Ovary (tissue), 9 donors: ENCODE measurements around the gene HSPA8. TPM values are rescaled to one million over a fixed set of nuclear protein-coding genes. Genes with fewer than 3 reads are reported as not detected.

Experiments
- DNase-seq, 5 donors: peaks; one replicate each; pipeline ENCODE4 v3.0.0-alpha.2; 2019 to 2020
- H3K27ac ChIP-seq, 2 donors: fragments of 200-600 bp; one replicate each; pipeline versions ENCODE4 v1.5.1 to v1.8.0; 2019 to 2022
- H3K27me3 ChIP-seq: fragments of 200-600 bp; one replicate; pipeline ENCODE4 v1.8.0; 2022
- H3K36me3 ChIP-seq: fragments of 200-600 bp; sonication (generic); one replicate; pipeline ENCODE4 v1.5.1; 2019
- H3K4me1 ChIP-seq: one replicate; pipeline ENCODE4 v1.8.1; 2013; ENCODE audit warnings: mild to moderate bottlenecking, moderate library complexity; ENCODE audit not compliant: insufficient read depth
- H3K4me3 ChIP-seq: fragments of 200-600 bp; sonication (generic); one replicate; pipeline ENCODE4 v1.5.1; 2017
- H3K9me3 ChIP-seq, 2 donors: fragments of 200-600 bp in 1 of 2; sonication (generic) in 1 of 2; one replicate each; pipeline versions ENCODE4 v1.5.1 to v1.8.1; 2013 to 2019; ENCODE audit warnings: mild to moderate bottlenecking in 1 of 2, moderate library complexity in 1 of 2
- EP300 ChIP-seq: sonication (generic); formaldehyde crosslinking; IDR thresholded peaks from one replicate; pipeline ENCODE4 v1.6.1; 2017; ENCODE audit warnings: antibody characterized with exemption
- POLR2A ChIP-seq: fragments of 450-650 bp; IDR thresholded peaks from one replicate; pipeline ENCODE4 v1.6.1; 2017; ENCODE audit warnings: antibody characterized with exemption, mild to moderate bottlenecking, moderate library complexity
- WGBS, 3 donors: extraction: QIAGEN DNeasy Blood & Tissue Kit in 1 of 3; methylation state at CpG; one replicate each; pipeline versions ENCODE4 v1.1.5 to v1.1.7; 2013 to 2017; 5-methylcytosine and 5-hydroxymethylcytosine counted together
- intact Hi-C, 4 donors: fragments of 100-400 bp; cut with DNase I; formaldehyde crosslinking; loops; one replicate each; pipeline versions ENCODE4 v1.11.0 to v1.15.1; 2022 to 2023
- polyA plus RNA-seq, 2 donors: library from polyadenylated mRNA; stranded (reverse); fragments of 200-250 nt in 1 of 2; fragments of 350-450 nt in 1 of 2; fragmentation: Illumina TruSeq in 1 of 2; extraction: RNeasy Lipid Tissue Mini Kit (QIAGEN cat#74804) in 1 of 2; gene quantifications; one replicate each; pipeline ENCODE4 v1.2.3, GENCODE V29; 2013 to 2014
- total RNA-seq, 7 donors: library from RNA; depleted of rRNA in 2 of 7; stranded (reverse); fragments of >200 nt in 2 of 7; fragmentation: NEBNext Ultra II Directional in 3 of 7; extraction: Animal tissue kit (Norgen Biotek cat#: 25700) in 3 of 7; gene quantifications; one replicate each; pipeline versions ENCODE4 v1.1.0 to v1.2.4, GENCODE V29; 2016 to 2023
- TF ChIP-seq, protein P1 (sequence below), 3 donors: fragments of 450-650 bp in 2 of 3; fragments of 200-600 bp in 1 of 3; IDR thresholded peaks; one replicate each; pipeline versions ENCODE4 v1.5.1 to v1.8.0; 2016 to 2022; ENCODE audit warnings: antibody characterized with exemption in 3 of 3, mild to moderate bottlenecking in 1 of 3
- donor health status: DM: no; HTN: no; CAD: no; lungs with moderate emphysema.
- donor health status: DM: no; HTN: no; CAD: no.
- donor health status: Bipolar disorder and iron deficiency.
- donor health status: DM: yes; HTN: yes; CAD: no.
- donor health status: DM: no; HTN: no; CAD: no.
- donor health status: DM: yes; HTN: yes; CAD: no.

Gene HSPA8
- total and polyA plus RNA-seq, 9 donors: 289 to 1,795 (median 747) TPM

GRCh38 chr11:123057661-123058305 is 4.2 kb downstream of the HSPA8 start:
- DNase-seq: no peak
- H3K4me1 ChIP-seq: peaks cover 4% of the 10 kb centered on the region
- H3K27ac ChIP-seq: no peak overlapping the region
- TF ChIP-seq, protein P1, sequence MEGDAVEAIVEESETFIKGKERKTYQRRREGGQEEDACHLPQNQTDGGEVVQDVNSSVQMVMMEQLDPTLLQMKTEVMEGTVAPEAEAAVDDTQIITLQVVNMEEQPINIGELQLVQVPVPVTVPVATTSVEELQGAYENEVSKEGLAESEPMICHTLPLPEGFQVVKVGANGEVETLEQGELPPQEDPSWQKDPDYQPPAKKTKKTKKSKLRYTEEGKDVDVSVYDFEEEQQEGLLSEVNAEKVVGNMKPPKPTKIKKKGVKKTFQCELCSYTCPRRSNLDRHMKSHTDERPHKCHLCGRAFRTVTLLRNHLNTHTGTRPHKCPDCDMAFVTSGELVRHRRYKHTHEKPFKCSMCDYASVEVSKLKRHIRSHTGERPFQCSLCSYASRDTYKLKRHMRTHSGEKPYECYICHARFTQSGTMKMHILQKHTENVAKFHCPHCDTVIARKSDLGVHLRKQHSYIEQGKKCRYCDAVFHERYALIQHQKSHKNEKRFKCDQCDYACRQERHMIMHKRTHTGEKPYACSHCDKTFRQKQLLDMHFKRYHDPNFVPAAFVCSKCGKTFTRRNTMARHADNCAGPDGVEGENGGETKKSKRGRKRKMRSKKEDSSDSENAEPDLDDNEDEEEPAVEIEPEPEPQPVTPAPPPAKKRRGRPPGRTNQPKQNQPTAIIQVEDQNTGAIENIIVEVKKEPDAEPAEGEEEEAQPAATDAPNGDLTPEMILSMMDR (IDR thresholded peaks at IDR 0.05): no peak
- TF ChIP-seq EP300: no peak
- TF ChIP-seq POLR2A: no peak
- H3K27me3 ChIP-seq: no peaks in the 10 kb centered on the region
- intact Hi-C loops: loop anchor here in 1 of 4 donors (10.0 kb wide), 1 partner anchor 193 kb away; no protein-coding TSS in a partner anchor
- no peaks in the 10 kb centered on the region for H3K36me3 ChIP-seq
- no peaks in the 10 kb centered on the region for H3K9me3 ChIP-seq
- H3K4me3 ChIP-seq: no peak overlapping the region
- 60 to 71% (median 71%) methylated on average over 5 of the region's 5 CpGs for WGBS, 3 donors

DNA sequence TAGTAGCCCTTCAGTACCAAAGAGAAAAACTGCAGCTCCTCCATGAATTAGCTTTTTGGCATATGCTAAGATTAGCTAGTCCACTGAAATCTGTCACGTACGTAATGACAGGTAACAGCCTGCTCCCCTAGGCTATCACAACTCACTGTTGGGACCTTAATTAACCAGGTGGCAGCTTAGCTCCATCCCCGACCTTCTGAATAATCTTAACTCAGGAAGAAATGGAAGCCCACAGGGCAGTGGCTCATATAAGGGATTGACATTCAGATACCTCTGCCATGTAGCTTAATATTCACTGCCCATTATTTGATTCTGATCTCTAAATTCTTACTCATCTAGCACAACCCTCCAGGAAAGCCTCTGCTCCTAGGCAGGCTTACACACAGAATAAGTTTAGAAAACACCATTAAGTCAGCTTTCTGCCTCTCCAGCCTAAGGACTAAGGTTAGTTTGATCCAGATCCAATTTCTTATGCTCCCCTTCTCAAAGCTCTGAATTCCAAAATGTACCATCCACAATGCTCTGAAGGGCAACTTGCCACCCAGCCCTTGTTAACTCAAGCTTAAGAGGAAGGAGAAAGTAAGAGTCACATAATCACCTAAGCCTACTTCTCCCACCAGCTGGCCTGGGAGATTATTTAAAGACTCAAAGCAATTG is 5.0 kb downstream of the HSPA8 start:
- WGBS, 3 donors: 53 to 70% (median 55%) methylated on average over 3 of the region's 3 CpGs
- no peaks in the 10 kb centered on the region for H3K27me3 ChIP-seq
- no peak for DNase-seq
- TF ChIP-seq POLR2A (no peak), EP300 (no peak)
- TF ChIP-seq, protein P1 (IDR thresholded peaks at IDR 0.05): no peak
- intact Hi-C loops: loop anchor here in 1 of 4 donors (10.0 kb wide), 1 partner anchor 192 kb away; no protein-coding TSS in a partner anchor
- no peaks in the 10 kb centered on the region for H3K9me3 ChIP-seq
- no peaks in the 10 kb centered on the region for H3K36me3 ChIP-seq
- peaks cover 4% of the 10 kb centered on the region for H3K4me1 ChIP-seq
- H3K4me3 ChIP-seq: no peak overlapping the region
- no peak overlapping the region for H3K27ac ChIP-seq

DNA sequence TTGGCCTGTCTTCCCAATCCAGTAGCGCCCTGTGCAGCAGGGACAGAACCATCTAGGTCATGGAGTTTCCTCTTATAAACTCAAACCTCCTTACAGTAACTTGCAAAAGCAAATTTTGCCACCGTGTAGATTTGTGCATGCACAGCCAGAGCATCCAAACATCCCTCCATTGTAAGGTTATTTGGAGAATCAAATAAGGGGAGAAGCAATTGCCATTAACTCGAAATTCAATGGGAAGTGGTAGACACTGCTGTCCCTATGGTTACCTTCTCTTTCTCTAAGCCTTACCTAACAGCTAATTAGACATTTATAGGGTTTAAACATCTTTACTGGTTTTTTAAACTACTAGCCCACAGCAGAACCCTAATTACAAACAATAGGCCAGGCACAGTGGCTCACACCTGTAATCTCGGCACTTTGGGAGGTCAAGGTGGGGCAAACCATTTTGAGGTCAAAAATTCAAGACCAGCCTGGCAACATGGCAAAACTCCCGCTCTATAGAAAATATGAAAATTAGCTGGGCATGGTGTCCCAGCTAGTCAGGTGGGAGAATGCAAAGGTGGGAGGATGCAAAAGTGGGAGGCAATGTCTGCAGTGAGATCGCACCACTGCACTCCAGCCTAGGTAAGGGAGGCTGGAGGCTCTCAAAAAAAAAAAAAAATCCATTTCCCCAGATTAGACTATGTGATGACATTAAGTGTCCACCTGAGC is 6.6 kb downstream of the HSPA8 start:
- no peaks in the 10 kb centered on the region for H3K9me3 ChIP-seq
- H3K4me1 ChIP-seq: peaks cover 4% of the 10 kb centered on the region
- WGBS, 3 donors: 47 to 63% (median 60%) methylated on average over 6 of the region's 6 CpGs
- no peaks in the 10 kb centered on the region for H3K36me3 ChIP-seq
- no peak overlapping the region for H3K27ac ChIP-seq
- intact Hi-C loops: loop anchor here in 1 of 4 donors (10.0 kb wide), 1 partner anchor 191 kb away; no protein-coding TSS in a partner anchor
- no peak for DNase-seq
- no peak for TF ChIP-seq EP300
- TF ChIP-seq, protein P1 (IDR thresholded peaks at IDR 0.05): no peak
- TF ChIP-seq POLR2A: no peak
- H3K27me3 ChIP-seq: no peaks in the 10 kb centered on the region
- H3K4me3 ChIP-seq: no peak overlapping the region

GRCh38 chr11:123054301-123055065 is 7.5 kb downstream of the HSPA8 start:
- no peak overlapping the region for H3K4me3 ChIP-seq
- no peak overlapping the region for H3K27ac ChIP-seq
- no peaks in the 10 kb centered on the region for H3K27me3 ChIP-seq
- H3K4me1 ChIP-seq: peaks cover under 1% of the 10 kb centered on the region
- no peak for DNase-seq
- intact Hi-C loops: loop anchor here in 1 of 4 donors (10.0 kb wide), 1 partner anchor 190 kb away; no protein-coding TSS in a partner anchor
- 17 to 25% (median 18%) methylated on average over 11 of the region's 11 CpGs for WGBS, 3 donors
- no peak for TF ChIP-seq POLR2A
- TF ChIP-seq EP300: no peak
- TF ChIP-seq, protein P1 (IDR thresholded peaks at IDR 0.05): peak; percentile 34 to 58 (median 52)
- H3K36me3 ChIP-seq: no peaks in the 10 kb centered on the region
- no peaks in the 10 kb centered on the region for H3K9me3 ChIP-seq
